ENCODE data around the gene LYPD5. TPM values are rescaled to one million over a fixed set of nuclear protein-coding genes. Genes with fewer than 3 reads are reported as not detected.

Gene LYPD5
- total and polyA plus RNA-seq, 2 of the 13 experiments (the other 11 are each of a cell fraction or from before 2014, with no cell fraction given) = not detected

DNA sequence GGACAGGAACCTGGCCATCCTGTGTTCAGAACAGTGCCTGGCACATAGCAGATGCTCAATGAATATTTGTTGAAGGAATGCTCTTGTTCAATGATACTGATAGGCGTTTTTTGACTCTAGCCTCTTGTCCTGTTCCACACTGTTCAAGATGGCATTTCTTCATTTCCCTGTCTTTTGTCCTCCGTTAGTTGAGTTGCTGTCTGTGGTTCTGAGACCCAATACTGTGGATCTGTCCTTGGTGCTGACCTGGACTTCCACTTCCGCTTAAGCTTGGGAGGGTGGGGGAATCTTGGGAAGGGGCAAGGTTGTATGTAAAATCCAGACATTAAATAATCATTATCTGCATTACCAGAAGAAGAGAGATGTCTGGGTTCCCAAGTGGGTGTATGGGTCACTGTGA is 13.2 kb downstream of the LYPD5 start (continued):
- TF ChIP-seq GATAD1 (CRISPR knock-in tag; IDR thresholded peaks at IDR 0.05) = 0 out of 2 replicates have a peak, but pooled peaks have one; percentile 29
- TF ChIP-seq ZSCAN12 (CRISPR knock-in tag; IDR thresholded peaks at IDR 0.05) = no peak
- TF ChIP-seq ZNF24 (IDR thresholded peaks at IDR 0.05) = no peak
- TF ChIP-seq, protein P1, sequence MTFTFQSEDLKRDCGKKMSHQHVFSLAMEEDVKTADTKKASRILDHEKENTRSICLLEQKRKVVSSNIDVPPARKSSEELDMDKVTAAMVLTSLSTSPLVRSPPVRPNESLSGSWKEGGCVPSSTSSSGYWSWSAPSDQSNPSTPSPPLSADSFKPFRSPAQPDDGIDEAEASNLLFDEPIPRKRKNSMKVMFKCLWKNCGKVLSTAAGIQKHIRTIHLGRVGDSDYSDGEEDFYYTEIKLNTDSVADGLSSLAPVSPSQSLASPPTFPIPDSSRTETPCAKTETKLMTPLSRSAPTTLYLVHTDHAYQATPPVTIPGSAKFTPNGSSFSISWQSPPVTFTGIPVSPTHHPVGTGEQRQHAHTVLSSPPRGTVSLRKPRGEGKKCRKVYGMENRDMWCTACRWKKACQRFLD (CRISPR knock-in tag; IDR thresholded peaks at IDR 0.05; ENCODE audit: borderline replicate concordance) = no peak
- 0 out of 2 replicates have a peak, but pooled peaks have one; percentile 34 for TF ChIP-seq ZNF138 (CRISPR knock-in tag; IDR thresholded peaks at IDR 0.05; ENCODE audit: low read depth)
- peak; percentile 37; the same call in 1 of the 2 replicates for TF ChIP-seq IRF2 (CRISPR knock-in tag; IDR thresholded peaks at IDR 0.05)
- TF ChIP-seq BORCS8-MEF2B (CRISPR knock-in tag; IDR thresholded peaks at IDR 0.05) = peak; percentile 83
- TF ChIP-seq, protein P2, sequence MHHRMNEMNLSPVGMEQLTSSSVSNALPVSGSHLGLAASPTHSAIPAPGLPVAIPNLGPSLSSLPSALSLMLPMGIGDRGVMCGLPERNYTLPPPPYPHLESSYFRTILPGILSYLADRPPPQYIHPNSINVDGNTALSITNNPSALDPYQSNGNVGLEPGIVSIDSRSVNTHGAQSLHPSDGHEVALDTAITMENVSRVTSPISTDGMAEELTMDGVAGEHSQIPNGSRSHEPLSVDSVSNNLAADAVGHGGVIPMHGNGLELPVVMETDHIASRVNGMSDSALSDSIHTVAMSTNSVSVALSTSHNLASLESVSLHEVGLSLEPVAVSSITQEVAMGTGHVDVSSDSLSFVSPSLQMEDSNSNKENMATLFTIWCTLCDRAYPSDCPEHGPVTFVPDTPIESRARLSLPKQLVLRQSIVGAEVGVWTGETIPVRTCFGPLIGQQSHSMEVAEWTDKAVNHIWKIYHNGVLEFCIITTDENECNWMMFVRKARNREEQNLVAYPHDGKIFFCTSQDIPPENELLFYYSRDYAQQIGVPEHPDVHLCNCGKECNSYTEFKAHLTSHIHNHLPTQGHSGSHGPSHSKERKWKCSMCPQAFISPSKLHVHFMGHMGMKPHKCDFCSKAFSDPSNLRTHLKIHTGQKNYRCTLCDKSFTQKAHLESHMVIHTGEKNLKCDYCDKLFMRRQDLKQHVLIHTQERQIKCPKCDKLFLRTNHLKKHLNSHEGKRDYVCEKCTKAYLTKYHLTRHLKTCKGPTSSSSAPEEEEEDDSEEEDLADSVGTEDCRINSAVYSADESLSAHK (CRISPR knock-in tag; IDR thresholded peaks at IDR 0.05; ENCODE audit: borderline replicate concordance) = 0 out of 2 replicates have a peak, but pooled peaks have one; percentile 51
- TF ChIP-seq, protein P3, sequence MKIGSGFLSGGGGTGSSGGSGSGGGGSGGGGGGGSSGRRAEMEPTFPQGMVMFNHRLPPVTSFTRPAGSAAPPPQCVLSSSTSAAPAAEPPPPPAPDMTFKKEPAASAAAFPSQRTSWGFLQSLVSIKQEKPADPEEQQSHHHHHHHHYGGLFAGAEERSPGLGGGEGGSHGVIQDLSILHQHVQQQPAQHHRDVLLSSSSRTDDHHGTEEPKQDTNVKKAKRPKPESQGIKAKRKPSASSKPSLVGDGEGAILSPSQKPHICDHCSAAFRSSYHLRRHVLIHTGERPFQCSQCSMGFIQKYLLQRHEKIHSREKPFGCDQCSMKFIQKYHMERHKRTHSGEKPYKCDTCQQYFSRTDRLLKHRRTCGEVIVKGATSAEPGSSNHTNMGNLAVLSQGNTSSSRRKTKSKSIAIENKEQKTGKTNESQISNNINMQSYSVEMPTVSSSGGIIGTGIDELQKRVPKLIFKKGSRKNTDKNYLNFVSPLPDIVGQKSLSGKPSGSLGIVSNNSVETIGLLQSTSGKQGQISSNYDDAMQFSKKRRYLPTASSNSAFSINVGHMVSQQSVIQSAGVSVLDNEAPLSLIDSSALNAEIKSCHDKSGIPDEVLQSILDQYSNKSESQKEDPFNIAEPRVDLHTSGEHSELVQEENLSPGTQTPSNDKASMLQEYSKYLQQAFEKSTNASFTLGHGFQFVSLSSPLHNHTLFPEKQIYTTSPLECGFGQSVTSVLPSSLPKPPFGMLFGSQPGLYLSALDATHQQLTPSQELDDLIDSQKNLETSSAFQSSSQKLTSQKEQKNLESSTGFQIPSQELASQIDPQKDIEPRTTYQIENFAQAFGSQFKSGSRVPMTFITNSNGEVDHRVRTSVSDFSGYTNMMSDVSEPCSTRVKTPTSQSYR (CRISPR knock-in tag; IDR thresholded peaks at IDR 0.05; ENCODE audit: borderline replicate concordance) = peak; percentile 66
- no peak for TF ChIP-seq SP2 (CRISPR knock-in tag; IDR thresholded peaks at IDR 0.05)
- TF ChIP-seq, protein P4, sequence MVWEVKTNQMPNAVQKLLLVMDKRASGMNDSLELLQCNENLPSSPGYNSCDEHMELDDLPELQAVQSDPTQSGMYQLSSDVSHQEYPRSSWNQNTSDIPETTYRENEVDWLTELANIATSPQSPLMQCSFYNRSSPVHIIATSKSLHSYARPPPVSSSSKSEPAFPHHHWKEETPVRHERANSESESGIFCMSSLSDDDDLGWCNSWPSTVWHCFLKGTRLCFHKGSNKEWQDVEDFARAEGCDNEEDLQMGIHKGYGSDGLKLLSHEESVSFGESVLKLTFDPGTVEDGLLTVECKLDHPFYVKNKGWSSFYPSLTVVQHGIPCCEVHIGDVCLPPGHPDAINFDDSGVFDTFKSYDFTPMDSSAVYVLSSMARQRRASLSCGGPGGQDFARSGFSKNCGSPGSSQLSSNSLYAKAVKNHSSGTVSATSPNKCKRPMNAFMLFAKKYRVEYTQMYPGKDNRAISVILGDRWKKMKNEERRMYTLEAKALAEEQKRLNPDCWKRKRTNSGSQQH (CRISPR knock-in tag; IDR thresholded peaks at IDR 0.05; ENCODE audit: low read depth) = peak; percentile 76; the same call in 1 of the 2 replicates
- TF ChIP-seq ZNF879 (CRISPR knock-in tag; IDR thresholded peaks at IDR 0.05) = no peak
- no peak for TF ChIP-seq NFYC (CRISPR knock-in tag; IDR thresholded peaks at IDR 0.05)
- TF ChIP-seq, protein P5, sequence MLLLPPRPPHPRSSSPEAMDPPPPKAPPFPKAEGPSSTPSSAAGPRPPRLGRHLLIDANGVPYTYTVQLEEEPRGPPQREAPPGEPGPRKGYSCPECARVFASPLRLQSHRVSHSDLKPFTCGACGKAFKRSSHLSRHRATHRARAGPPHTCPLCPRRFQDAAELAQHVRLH (CRISPR knock-in tag; IDR thresholded peaks at IDR 0.05; ENCODE audit: borderline replicate concordance, low read depth) = peak; percentile 70; the same call in 1 of the 2 replicates
- no peak for TF ChIP-seq ZNF569 (CRISPR knock-in tag; IDR thresholded peaks at IDR 0.05; ENCODE audit: borderline replicate concordance)
- 0 out of 2 replicates have a peak, but pooled peaks have one; percentile 16 for TF ChIP-seq FOXO1 (CRISPR knock-in tag; IDR thresholded peaks at IDR 0.05)
- no peak for TF ChIP-seq ZNF766 (CRISPR knock-in tag; IDR thresholded peaks at IDR 0.05; ENCODE audit: borderline replicate concordance)
- TF ChIP-seq ETV5 (CRISPR knock-in tag; IDR thresholded peaks at IDR 0.05; ENCODE audit: borderline replicate concordance) = 0 out of 2 replicates have a peak, but pooled peaks have one; percentile 26
- TF ChIP-seq KLF16 (CRISPR knock-in tag; IDR thresholded peaks at IDR 0.05) = peak in 1 of 2 experiments; percentile 75; a peak in 1 of 4 replicates
- TF ChIP-seq, protein P6, sequence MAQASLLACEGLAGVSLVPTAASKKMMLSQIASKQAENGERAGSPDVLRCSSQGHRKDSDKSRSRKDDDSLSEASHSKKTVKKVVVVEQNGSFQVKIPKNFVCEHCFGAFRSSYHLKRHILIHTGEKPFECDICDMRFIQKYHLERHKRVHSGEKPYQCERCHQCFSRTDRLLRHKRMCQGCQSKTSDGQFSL (CRISPR knock-in tag; IDR thresholded peaks at IDR 0.05) = no peak
- peak; percentile 24; the same call in 1 of the 2 replicates for TF ChIP-seq GABPB1 (CRISPR knock-in tag; IDR thresholded peaks at IDR 0.05)

Measured in HepG2 (cell line).